Measurements from ENCODE around the gene FAM83D. TPM values are rescaled to one million over a fixed set of nuclear protein-coding genes. Genes with fewer than 3 reads are reported as not detected.

Gene FAM83D
- total and polyA plus RNA-seq, 2 of the 8 experiments (the other 6 are each of a cell fraction or from before 2014, with no cell fraction given), result 60.9 to 62.6 TPM

DNA sequence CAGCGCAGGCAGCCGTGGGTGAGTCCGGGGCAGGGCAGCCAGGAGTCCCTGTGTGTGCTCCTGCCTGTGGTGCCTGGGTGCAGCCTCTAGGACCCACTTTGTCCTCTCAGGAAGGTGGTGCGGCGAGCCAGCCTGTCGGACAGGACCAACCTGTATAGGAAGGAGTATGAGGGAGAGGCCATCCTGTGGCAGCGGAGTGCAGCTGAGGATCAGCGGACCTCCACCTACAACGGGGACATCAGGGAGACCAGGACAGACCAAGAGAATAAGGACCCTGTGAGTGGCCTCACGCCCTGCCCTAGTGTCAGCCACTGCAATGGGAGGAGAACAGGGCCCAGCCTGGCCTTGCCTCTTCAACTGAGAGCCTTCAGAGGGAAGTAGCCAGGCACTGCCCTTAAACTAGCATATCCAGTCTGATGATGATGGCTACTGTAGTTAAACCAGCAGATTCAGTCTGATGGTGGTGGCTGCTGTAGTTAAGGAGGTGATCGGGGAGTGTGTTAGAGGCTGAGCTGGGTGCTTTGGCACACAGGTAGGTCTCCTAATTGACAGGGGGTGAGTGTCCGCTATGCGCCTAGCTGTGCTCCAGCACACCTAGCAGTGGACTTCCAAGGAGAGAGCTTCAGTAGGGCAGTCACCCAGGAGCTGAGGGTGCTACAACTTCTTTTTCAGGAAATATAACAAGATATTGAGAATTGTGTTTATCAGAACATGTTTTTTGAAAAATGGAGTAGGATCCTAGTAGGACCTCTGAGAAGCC lies 18.1 kb upstream of the FAM83D start (continued):
- no peak for TF ChIP-seq HDAC2 (IDR thresholded peaks at IDR 0.05; ENCODE audit: borderline replicate concordance in 1 of 2, low read depth in 2 of 2, low read length in 2 of 2)
